K562 (cell line): ENCODE data around the gene DNAH3. TPM values are rescaled to one million over a fixed set of nuclear protein-coding genes. Genes with fewer than 3 reads are reported as not detected.

ENCODE experiments used
- ATAC-seq: fragments of 200-7000 bp; cut with Tn5 transposase; 3 replicates; pipeline ENCODE4 v1.9.1; 2020; ENCODE audit warnings: moderate library complexity
- BruUV-seq: library from RNA; stranded (reverse); fragments of 400-500 nt; replicated peaks from 2 replicates; lab custom pipeline; 2021; lab: Mats Ljungman, UMichigan
- CTCF ChIA-PET: fragments of 300-600 bp; formaldehyde crosslinking; extraction: SDS; loops from one replicate; lab custom pipeline; 2021; ENCODE audit warnings: low intra/inter-chr PET ratio; lab: Yijun Ruan, JAX
- POLR2A ChIA-PET: fragments of 300-600, 350-650 bp; sonication (Branson Sonifier 250); formaldehyde crosslinking; extraction: SDS; loops from one replicate; lab custom pipeline; 2021; ENCODE audit warnings: antibody characterized with exemption, inconsistent platforms; lab: Yijun Ruan, JAX
- DNase-seq, 4 experiments: peaks; one replicate each; pipeline versions ENCODE4 v3.0.0 to v3.0.0-alpha.2; 2011 to 2018; ENCODE audit warnings: low spot score in 3 of 4, mixed read lengths in 3 of 4; ENCODE audit errors: extremely low read depth in 1 of 4
- FAIRE-seq: peaks from 2 replicates; lab custom pipeline; 2011; peaks lifted over from hg19 to GRCh38; lab: Jason Lieb, UNC
- H2AFZ ChIP-seq: 2 replicates; pipeline ENCODE4 v1.6.0; 2011; ENCODE audit warnings: low read depth, low read length, control low read depth, inconsistent platforms
- H3K27ac ChIP-seq: fragments of 200-600 bp; 3 replicates; pipeline ENCODE4 v1.8.0; 2011; ENCODE audit warnings: low read depth, mild to moderate bottlenecking, control low read depth, inconsistent platforms, low read length, moderate library complexity, mixed read lengths; ENCODE audit errors: extremely low read depth
- H3K27me3 ChIP-seq, 2 experiments: fragments of 300-600 bp in 1 of 2; 2 replicates in 1 of 2; 3 replicates in 1 of 2; pipeline versions ENCODE4 v1.6.0 to v1.8.0; 2011; ENCODE audit warnings: inconsistent platforms in 2 of 2, low read length in 2 of 2, mild to moderate bottlenecking in 1 of 2, mixed read lengths in 1 of 2, moderate library complexity in 1 of 2; ENCODE audit not compliant: control insufficient read depth in 2 of 2, insufficient read depth in 2 of 2
- H3K36me3 ChIP-seq: fragments of 300-600 bp; 3 replicates; pipeline ENCODE4 v1.8.0; 2011; ENCODE audit warnings: mild to moderate bottlenecking, low read length, inconsistent platforms; ENCODE audit not compliant: control insufficient read depth, insufficient read depth
- H3K4me1 ChIP-seq, 2 experiments: fragments of 200-600 bp in 1 of 2; replicated peaks in 1 of 2; 2 replicates in 1 of 2; 3 replicates in 1 of 2; pipeline versions ENCODE4 v1.5.1 to v1.8.0; 2011; ENCODE audit warnings: inconsistent platforms in 2 of 2, low read length in 2 of 2, mild to moderate bottlenecking in 1 of 2, mixed read lengths in 1 of 2, moderate library complexity in 1 of 2; ENCODE audit not compliant: control insufficient read depth in 2 of 2, insufficient read depth in 2 of 2
- H3K4me2 ChIP-seq: 2 replicates; pipeline ENCODE4 v1.6.1; 2011; ENCODE audit warnings: low read length, control low read depth, inconsistent platforms, mixed read lengths; ENCODE audit not compliant: insufficient read depth
- H3K4me3 ChIP-seq: fragments of 200-600 bp; sonication (generic), shearing (Covaris generic); 2 replicates; pipeline ENCODE4 v1.5.1; 2016; ENCODE audit warnings: control low read depth, inconsistent platforms
- H3K79me2 ChIP-seq: fragments of 200-600 bp; 3 replicates; pipeline ENCODE4 v1.8.0; 2011; ENCODE audit warnings: low read length, inconsistent platforms; ENCODE audit not compliant: control insufficient read depth, insufficient read depth
- H3K9ac ChIP-seq, 2 experiments: 2 replicates each; pipeline versions ENCODE4 v1.6.0 to v1.6.1; 2011; ENCODE audit warnings: low read depth in 2 of 2, low read length in 2 of 2, control low read depth in 1 of 2, inconsistent platforms in 1 of 2, mild to moderate bottlenecking in 1 of 2, mixed read lengths in 1 of 2; ENCODE audit not compliant: insufficient read depth in 1 of 2
- H3K9me1 ChIP-seq: one replicate; pipeline ENCODE4 v1.6.0; 2011; ENCODE audit warnings: inconsistent platforms, mild to moderate bottlenecking, low read length, moderate library complexity; ENCODE audit not compliant: control insufficient read depth, insufficient read depth
- H3K9me3 ChIP-seq: replicated peaks from 2 replicates; pipeline ENCODE4 v1.5.1; 2011; ENCODE audit warnings: low read depth, low read length, inconsistent platforms; ENCODE audit not compliant: control insufficient read depth, insufficient read depth
- H4K20me1 ChIP-seq: replicated peaks from 2 replicates; pipeline ENCODE4 v1.6.1; 2011; ENCODE audit warnings: low read length, inconsistent platforms, mixed read lengths; ENCODE audit not compliant: control insufficient read depth, insufficient read depth
- BHLHE40 ChIP-seq: IDR thresholded peaks from 2 replicates; pipeline ENCODE4 v1.6.1; 2011; ENCODE audit warnings: low read length, improper control_type of control experiment
- CBFA2T3 ChIP-seq: fragments of 450-650 bp; IDR thresholded peaks from 2 replicates; pipeline ENCODE4 v1.6.1; 2017
- CEBPB ChIP-seq: fragments of 450-650 bp; IDR thresholded peaks from 2 replicates; pipeline ENCODE4 v1.6.1; 2016; ENCODE audit warnings: missing genetic modification characterization, missing compliant biosample characterization
- COPS2 ChIP-seq: fragments of 450-650 bp; conservative IDR thresholded peaks from 2 replicates; pipeline ENCODE4 v1.6.1; 2016; ENCODE audit warnings: mild to moderate bottlenecking, moderate library complexity
- CREB5 ChIP-seq: fragments of 250-450 bp; sonication (Bioruptor Pico); IDR thresholded peaks from 2 replicates; pipeline ENCODE4 v1.5.0; 2020; ENCODE audit warnings: mild to moderate bottlenecking
- DPF2 ChIP-seq: fragments of 450-650 bp; IDR thresholded peaks from 2 replicates; pipeline ENCODE4 v1.6.1; 2016
- ELF4 ChIP-seq: fragments of 450-650 bp; formaldehyde crosslinking; IDR thresholded peaks from 2 replicates; pipeline ENCODE4 v1.4.0; 2022; ENCODE audit warnings: missing genetic modification characterization
- KLF10 ChIP-seq: fragments of 250-450 bp; sonication (Bioruptor Pico); IDR thresholded peaks from 2 replicates; pipeline ENCODE4 v1.6.1; 2021; ENCODE audit warnings: matching md5 sums
- MEIS2 ChIP-seq: fragments of 450-650 bp; IDR thresholded peaks from 2 replicates; pipeline ENCODE4 v1.6.1; 2014; ENCODE audit warnings: mild to moderate bottlenecking; ENCODE audit not compliant: partially characterized antibody
- NR4A1 ChIP-seq, 2 experiments: fragments of 250-450 bp in 1 of 2; fragments of 450-650 bp in 1 of 2; sonication (Bioruptor Pico) in 1 of 2; IDR thresholded peaks; 2 replicates each; pipeline versions ENCODE4 v1.4.0 to v1.6.1; 2016 to 2020; ENCODE audit warnings: mild to moderate bottlenecking in 2 of 2, missing compliant biosample characterization in 1 of 2, missing genetic modification characterization in 1 of 2, moderate library complexity in 1 of 2
- PBX2 ChIP-seq, 2 experiments: IDR thresholded peaks in 1 of 2; conservative IDR thresholded peaks in 1 of 2; 2 replicates each; pipeline ENCODE4 v1.6.1; 2016; ENCODE audit warnings: low read depth in 2 of 2, mild to moderate bottlenecking in 1 of 2, missing compliant biosample characterization in 1 of 2, missing genetic modification characterization in 1 of 2, moderate library complexity in 1 of 2
- RBM25 ChIP-seq: fragments of 200-400 bp; formaldehyde crosslinking; IDR thresholded peaks from 2 replicates; pipeline ENCODE4 v1.6.1; 2018; ENCODE audit warnings: low read length, low read depth, moderate library complexity; ENCODE audit not compliant: severe bottlenecking
- SMARCA4 ChIP-seq: fragments of 450-650 bp; IDR thresholded peaks from 2 replicates; pipeline ENCODE4 v1.6.1; 2016
- THRB ChIP-seq: fragments of 450-650 bp; formaldehyde crosslinking; conservative IDR thresholded peaks from 2 replicates; pipeline ENCODE4 v1.4.0; 2022; ENCODE audit warnings: mild to moderate bottlenecking, missing genetic modification characterization
- TRIM24 ChIP-seq, 2 experiments: fragments of 450-650 bp; IDR thresholded peaks; 2 replicates each; pipeline ENCODE4 v1.6.1; 2016
- ZNF239 ChIP-seq: fragments of 250-450 bp; sonication (Bioruptor Pico); IDR thresholded peaks from 2 replicates; pipeline ENCODE4 v1.4.0; 2020; ENCODE audit warnings: mild to moderate bottlenecking
- ZNF436 ChIP-seq: fragments of 250-450, 450-650 bp; sonication (Bioruptor Pico); formaldehyde crosslinking; IDR thresholded peaks from 2 replicates; pipeline ENCODE4 v1.7.0; 2020; ENCODE audit warnings: mild to moderate bottlenecking
- ZSCAN32 ChIP-seq: fragments of 450-650 bp; formaldehyde crosslinking; IDR thresholded peaks from 2 replicates; pipeline ENCODE4 v1.4.0; 2020; ENCODE audit warnings: mild to moderate bottlenecking, moderate library complexity
- WGBS: fragments of 100-300 bp; shearing (Covaris generic); methylation state at CpG from one replicate; pipeline ENCODE4 v1.1.6; 2016; ENCODE audit warnings: low coverage, mixed read lengths; ENCODE audit not compliant: insufficient coverage; ENCODE audit errors: missing lambda C conversion rate; 5-methylcytosine and 5-hydroxymethylcytosine counted together
- in situ Hi-C: fragments of 300-500 bp; cut with MboI; formaldehyde crosslinking; loops from 4 replicates; pipeline ENCODE4 v1.15.0; 2018; ENCODE audit warnings: inconsistent platforms, mixed read lengths
- intact Hi-C: fragments of 100-400 bp; cut with micrococcal nuclease; formaldehyde crosslinking; loops from 2 replicates; pipeline ENCODE4 v1.14.2; 2022
- polyA plus RNA-seq, 8 experiments: library from polyadenylated mRNA; depleted of rRNA in 4 of 8; stranded (reverse) in 5 of 8; unstranded in 3 of 8; fragments of >200 nt; fragmentation: Nextera tagmentation in 2 of 8; fragmentation: Illumina TruSeq in 1 of 8; extraction: Ambion mirVana in 2 of 8; extraction: Trizol in 1 of 8; gene quantifications; 2 replicates each; pipeline versions ENCODE4 v1.2.1 to v1.2.3, GENCODE V29; 2011 to 2014; ENCODE audit warnings: inconsistent platforms in 1 of 8, missing spikeins in 1 of 8
- total RNA-seq, 7 experiments: library from RNA; depleted of rRNA in 6 of 7; stranded (reverse); fragments of >200 nt in 6 of 7; fragmentation: Illumina TruSeq in 2 of 7; extraction: Trizol in 2 of 7; gene quantifications; 2 replicates each; pipeline versions ENCODE4 v1.2.1 to v1.2.3, GENCODE V29; 2011 to 2021; ENCODE audit warnings: low replicate concordance in 1 of 7

Gene DNAH3
- total and polyA plus RNA-seq, 9 of the 15 experiments (the other 6 are each of a cell fraction or from before 2014, with no cell fraction given) = 0.32 to 0.84 (median 0.44) TPM

- in situ Hi-C loops (loop anchor here (25.0 kb wide), 1 partner anchor 1014 kb away; no protein-coding TSS in a partner anchor), intact Hi-C loops (no loop called here)
- 0 out of 2 replicates have a peak overlapping the region, but pooled peaks have one; percentile 13 for H3K4me2 ChIP-seq
- H3K4me3 ChIP-seq = no peak overlapping the region
- no peaks in the 10 kb centered on the region for H4K20me1 ChIP-seq
- H3K36me3 ChIP-seq = no peaks in the 10 kb centered on the region
- ChIA-PET CTCF (no interaction called here), POLR2A (no interaction called here)
- no peaks in the 10 kb centered on the region for H3K9me3 ChIP-seq
- peak in 1 of 4 experiments; percentile 23 for DNase-seq
- H3K9me1 ChIP-seq = no peaks in the 10 kb centered on the region
- no peaks in the 10 kb centered on the region; a peak in 2 of 5 replicates for H3K27me3 ChIP-seq
- H3K79me2 ChIP-seq = no peaks in the 10 kb centered on the region
- H3K27ac ChIP-seq = no peak overlapping the region; the same call in 2 of the 3 replicates
- WGBS = 23% methylated on average over 7 of the region's 9 CpGs
- H3K9ac ChIP-seq = no peak overlapping the region
- FAIRE-seq = no peak
- ATAC-seq = peak; percentile 68
- H3K4me1 ChIP-seq = peaks cover 0 to 11% of the 10 kb centered on the region in 2 experiments; a peak in 3 of 5 replicates
- BruUV-seq = no TSS peak
- H2AFZ ChIP-seq = peak overlapping the region; percentile 70
- TF ChIP-seq ZSCAN32 (CRISPR knock-in tag) = no peak
- peak; percentile 10; the same call in 1 of the 2 replicates for TF ChIP-seq BHLHE40
- 0 out of 2 replicates have a peak, but pooled peaks have one; percentile 21 for TF ChIP-seq ELF4 (CRISPR knock-in tag)
- peak; percentile 67; the same call in 1 of the 2 replicates for TF ChIP-seq ZNF239 (CRISPR knock-in tag)
- peak; percentile 25; the same call in 1 of the 2 replicates for TF ChIP-seq CBFA2T3
- no peak for TF ChIP-seq TRIM24 (IDR thresholded peaks at IDR 0.05)
- TF ChIP-seq NR4A1 (CRISPR knock-in tag; IDR thresholded peaks at IDR 0.05) = no peak
- TF ChIP-seq NR4A1 (tag; IDR thresholded peaks at IDR 0.05) = no peak
- no peak for TF ChIP-seq RBM25
- no peak for TF ChIP-seq KLF10
- TF ChIP-seq CEBPB (tag) = no peak
- TF ChIP-seq COPS2 = no peak
- no peak for TF ChIP-seq CREB5 (CRISPR knock-in tag)
- no peak for TF ChIP-seq ZNF436 (CRISPR knock-in tag)
- TF ChIP-seq PBX2 (CRISPR knock-in tag; IDR thresholded peaks at IDR 0.05; ENCODE audit: low read depth) = no peak
- 0 out of 2 replicates have a peak, but pooled peaks have one; percentile 27 for TF ChIP-seq PBX2 (tag; conservative IDR thresholded peaks at IDR 0.05; ENCODE audit: low read depth)
- TF ChIP-seq MEIS2 = peak; percentile 26
- peak; percentile 14; the same call in 1 of the 2 replicates for TF ChIP-seq SMARCA4
- 0 out of 2 replicates have a peak, but pooled peaks have one; percentile 39 for TF ChIP-seq DPF2
- no peak for TF ChIP-seq THRB (CRISPR knock-in tag)
Observed at GRCh38 chr16:21023509-21024202, 127.0 kb downstream of the DNAH3 start.
